Neutrophil (primary cell): ENCODE data around the gene SNUPN.

Source experiments
- H3K27ac ChIP-seq: fragments of 200-600 bp; sonication (generic); 2 replicates; pipeline ENCODE4 v1.5.1; 2016; ENCODE audit warnings: mild to moderate bottlenecking, moderate library complexity
- H3K27me3 ChIP-seq: fragments of 200-600 bp; sonication (generic); 2 replicates; pipeline ENCODE4 v1.6.0; 2016; ENCODE audit warnings: mild to moderate bottlenecking
- H3K36me3 ChIP-seq: fragments of 200-600 bp; sonication (generic); 2 replicates; pipeline ENCODE4 v1.5.1; 2017
- H3K4me1 ChIP-seq, 2 experiments: fragments of 200-600 bp in 1 of 2; sonication (generic) in 1 of 2; 1 replicate in 1 of 2; 2 replicates in 1 of 2; pipeline versions ENCODE4 v1.5.1 to v1.6.1; 2013 to 2016; ENCODE audit warnings: low read depth in 1 of 2, low read length in 1 of 2, mild to moderate bottlenecking in 1 of 2, moderate library complexity in 1 of 2; ENCODE audit not compliant: control insufficient read depth in 1 of 2, insufficient read depth in 1 of 2
- H3K4me3 ChIP-seq, 2 experiments: fragments of 200-600 bp in 1 of 2; sonication (generic) in 1 of 2; 1 replicate in 1 of 2; 2 replicates in 1 of 2; pipeline ENCODE4 v1.5.1; 2013 to 2016; ENCODE audit warnings: low read depth in 1 of 2, low read length in 1 of 2, mild to moderate bottlenecking in 1 of 2, moderate library complexity in 1 of 2
- H3K9me3 ChIP-seq: fragments of 200-600 bp; sonication (generic); 2 replicates; pipeline ENCODE4 v1.5.1; 2016
- TF ChIP-seq, protein P1 (sequence below): fragments of 200-600 bp; sonication (generic); IDR thresholded peaks from 2 replicates; pipeline ENCODE4 v1.5.1; 2016; ENCODE audit warnings: antibody characterized with exemption

Gene SNUPN

DNA sequence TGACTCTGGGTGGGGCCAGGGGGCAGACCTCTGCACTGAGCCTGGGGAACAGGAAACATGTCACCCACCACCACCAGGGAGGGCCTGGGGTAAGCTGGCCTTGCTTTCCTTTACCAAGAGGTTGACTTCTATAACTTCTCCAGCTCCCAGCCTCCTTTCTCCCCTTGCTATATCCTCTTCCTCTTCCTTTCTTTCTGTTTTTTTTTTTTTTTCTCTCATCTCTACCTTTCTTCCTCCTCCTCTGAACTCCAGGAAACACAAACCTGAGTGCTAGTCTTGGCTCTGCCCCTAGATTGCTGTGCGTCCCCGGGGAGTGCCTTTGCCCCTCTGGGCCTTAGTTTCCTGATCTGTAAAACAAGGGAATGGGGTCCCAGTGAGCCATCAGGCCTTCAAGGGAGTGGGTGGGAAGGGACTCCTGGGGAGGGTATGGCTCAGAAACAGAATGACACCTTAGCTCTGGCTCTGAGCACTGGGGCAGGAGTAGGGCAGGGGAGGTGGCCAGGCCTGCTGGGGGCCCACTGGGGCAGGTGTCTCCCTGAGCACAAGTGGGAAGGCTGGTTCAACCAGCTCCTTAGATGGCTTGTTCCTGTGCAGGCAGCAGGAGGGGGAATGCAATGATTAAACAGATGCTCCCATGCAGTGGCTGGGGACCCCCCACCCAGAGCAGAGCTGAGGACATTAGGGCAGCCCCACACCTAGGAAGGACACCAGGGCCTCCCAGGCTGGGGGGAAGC lies 26.5 kb upstream of the SNUPN start:
- H3K4me3 ChIP-seq: no peak overlapping the region
- TF ChIP-seq, protein P1, sequence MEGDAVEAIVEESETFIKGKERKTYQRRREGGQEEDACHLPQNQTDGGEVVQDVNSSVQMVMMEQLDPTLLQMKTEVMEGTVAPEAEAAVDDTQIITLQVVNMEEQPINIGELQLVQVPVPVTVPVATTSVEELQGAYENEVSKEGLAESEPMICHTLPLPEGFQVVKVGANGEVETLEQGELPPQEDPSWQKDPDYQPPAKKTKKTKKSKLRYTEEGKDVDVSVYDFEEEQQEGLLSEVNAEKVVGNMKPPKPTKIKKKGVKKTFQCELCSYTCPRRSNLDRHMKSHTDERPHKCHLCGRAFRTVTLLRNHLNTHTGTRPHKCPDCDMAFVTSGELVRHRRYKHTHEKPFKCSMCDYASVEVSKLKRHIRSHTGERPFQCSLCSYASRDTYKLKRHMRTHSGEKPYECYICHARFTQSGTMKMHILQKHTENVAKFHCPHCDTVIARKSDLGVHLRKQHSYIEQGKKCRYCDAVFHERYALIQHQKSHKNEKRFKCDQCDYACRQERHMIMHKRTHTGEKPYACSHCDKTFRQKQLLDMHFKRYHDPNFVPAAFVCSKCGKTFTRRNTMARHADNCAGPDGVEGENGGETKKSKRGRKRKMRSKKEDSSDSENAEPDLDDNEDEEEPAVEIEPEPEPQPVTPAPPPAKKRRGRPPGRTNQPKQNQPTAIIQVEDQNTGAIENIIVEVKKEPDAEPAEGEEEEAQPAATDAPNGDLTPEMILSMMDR: no peak

DNA sequence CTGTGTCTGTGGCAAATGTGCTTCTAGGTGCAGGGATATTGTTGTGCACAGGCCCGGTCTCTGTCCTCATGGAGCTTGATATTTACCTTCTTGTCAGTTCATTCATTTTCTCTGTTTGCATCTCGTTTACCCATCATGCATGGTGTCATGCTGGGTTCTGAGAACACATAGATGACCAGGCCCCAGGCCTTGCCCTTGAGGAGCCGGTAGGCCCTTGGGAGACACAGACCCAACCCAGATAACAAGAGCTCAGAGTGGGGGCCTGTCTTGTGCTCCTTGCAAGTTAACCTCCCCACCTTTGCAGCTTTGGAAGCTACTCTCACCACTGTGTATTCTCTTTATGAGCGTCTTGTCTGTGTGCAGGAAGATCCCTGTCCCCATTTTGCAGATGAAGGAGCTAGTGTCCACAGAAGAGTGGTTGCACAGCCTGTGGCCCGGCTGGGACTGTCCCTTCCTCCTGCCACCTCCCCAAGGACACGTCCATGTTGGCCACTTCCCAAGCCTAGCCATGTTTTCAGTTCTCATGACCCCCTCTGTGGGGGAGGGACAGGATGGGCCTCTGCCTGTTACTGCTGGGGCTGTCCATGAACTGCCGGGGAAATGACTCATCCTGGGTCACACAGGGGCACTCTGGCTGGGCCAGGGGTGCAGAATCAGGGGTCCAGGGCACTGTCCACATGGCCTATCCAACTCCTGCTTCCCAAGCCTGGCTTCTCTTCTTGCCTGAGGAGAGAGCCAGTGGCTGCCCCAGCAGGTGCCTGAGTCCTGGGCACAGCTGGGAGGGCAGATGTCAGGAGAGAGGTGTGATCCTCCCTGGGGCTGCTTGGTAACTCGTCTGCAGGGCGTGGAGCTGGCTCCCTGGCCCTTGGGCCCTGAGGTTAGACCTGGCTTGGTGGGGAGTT lies 25.6 kb upstream of the SNUPN start:
- Histone ChIP-seq H3K27me3 (peaks cover 40% of the 10 kb centered on the region), H3K4me1 (peaks cover 16 to 17% of the 10 kb centered on the region in 2 experiments), H3K9me3 (no peaks in the 10 kb centered on the region), H3K27ac (no peak overlapping the region), H3K4me3 (no peak overlapping the region), H3K36me3 (no peaks in the 10 kb centered on the region)
- TF ChIP-seq, protein P1: no peak

More for the DNA sequence above, 26.5 kb upstream of the SNUPN start:
- Histone ChIP-seq H3K27ac (no peak overlapping the region), H3K9me3 (no peaks in the 10 kb centered on the region), H3K27me3 (peaks cover 32% of the 10 kb centered on the region), H3K4me1 (peaks cover 11 to 12% of the 10 kb centered on the region in 2 experiments), H3K36me3 (no peaks in the 10 kb centered on the region)

DNA sequence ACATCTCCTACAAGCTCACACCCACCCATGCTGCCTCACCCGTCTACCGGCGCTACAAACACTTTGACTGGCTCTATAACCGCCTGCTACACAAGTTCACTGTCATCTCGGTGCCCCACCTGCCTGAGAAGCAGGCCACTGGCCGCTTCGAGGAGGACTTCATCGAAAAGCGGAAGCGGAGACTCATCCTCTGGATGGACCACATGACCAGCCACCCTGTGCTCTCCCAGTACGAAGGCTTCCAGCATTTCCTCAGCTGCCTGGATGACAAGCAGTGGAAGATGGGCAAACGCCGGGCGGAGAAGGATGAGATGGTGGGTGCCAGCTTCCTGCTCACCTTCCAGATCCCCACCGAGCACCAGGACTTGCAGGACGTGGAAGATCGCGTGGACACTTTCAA lies 24.3 kb upstream of the SNUPN start:
- Histone ChIP-seq H3K36me3 (no peaks in the 10 kb centered on the region), H3K4me1 (peaks cover 16 to 17% of the 10 kb centered on the region in 2 experiments), H3K4me3 (no peak overlapping the region), H3K27me3 (peaks cover 53% of the 10 kb centered on the region), H3K27ac (no peak overlapping the region), H3K9me3 (no peaks in the 10 kb centered on the region)
- TF ChIP-seq, protein P1: no peak

DNA sequence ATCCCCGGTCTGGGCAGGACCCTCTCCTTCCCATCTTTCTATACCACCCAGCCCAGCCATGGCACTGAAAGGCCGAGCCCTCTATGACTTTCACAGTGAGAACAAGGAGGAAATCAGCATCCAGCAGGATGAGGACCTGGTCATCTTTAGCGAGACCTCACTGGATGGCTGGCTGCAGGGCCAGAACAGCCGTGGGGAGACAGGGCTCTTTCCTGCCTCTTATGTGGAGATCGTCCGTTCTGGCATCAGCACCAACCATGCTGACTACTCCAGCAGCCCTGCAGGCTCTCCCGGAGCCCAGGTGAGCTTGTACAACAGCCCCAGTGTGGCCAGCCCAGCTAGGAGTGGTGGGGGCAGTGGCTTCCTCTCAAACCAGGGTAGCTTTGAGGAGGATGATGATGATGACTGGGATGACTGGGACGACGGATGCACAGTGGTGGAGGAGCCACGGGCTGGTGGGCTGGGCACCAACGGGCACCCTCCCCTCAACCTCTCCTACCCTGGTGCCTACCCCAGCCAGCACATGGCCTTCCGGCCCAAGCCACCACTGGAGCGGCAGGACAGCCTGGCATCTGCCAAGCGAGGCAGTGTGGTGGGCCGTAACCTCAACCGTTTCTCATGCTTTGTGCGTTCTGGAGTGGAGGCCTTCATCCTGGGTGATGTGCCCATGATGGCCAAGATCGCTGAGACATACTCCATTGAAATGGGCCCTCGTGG lies 23.7 kb upstream of the SNUPN start:
- no peak overlapping the region for H3K27ac ChIP-seq
- H3K4me3 ChIP-seq: no peak overlapping the region
- TF ChIP-seq, protein P1: no peak
- H3K36me3 ChIP-seq: no peaks in the 10 kb centered on the region
- H3K4me1 ChIP-seq: peaks cover 16 to 17% of the 10 kb centered on the region in 2 experiments
- H3K27me3 ChIP-seq: peaks cover 57% of the 10 kb centered on the region
- H3K9me3 ChIP-seq: no peaks in the 10 kb centered on the region

DNA sequence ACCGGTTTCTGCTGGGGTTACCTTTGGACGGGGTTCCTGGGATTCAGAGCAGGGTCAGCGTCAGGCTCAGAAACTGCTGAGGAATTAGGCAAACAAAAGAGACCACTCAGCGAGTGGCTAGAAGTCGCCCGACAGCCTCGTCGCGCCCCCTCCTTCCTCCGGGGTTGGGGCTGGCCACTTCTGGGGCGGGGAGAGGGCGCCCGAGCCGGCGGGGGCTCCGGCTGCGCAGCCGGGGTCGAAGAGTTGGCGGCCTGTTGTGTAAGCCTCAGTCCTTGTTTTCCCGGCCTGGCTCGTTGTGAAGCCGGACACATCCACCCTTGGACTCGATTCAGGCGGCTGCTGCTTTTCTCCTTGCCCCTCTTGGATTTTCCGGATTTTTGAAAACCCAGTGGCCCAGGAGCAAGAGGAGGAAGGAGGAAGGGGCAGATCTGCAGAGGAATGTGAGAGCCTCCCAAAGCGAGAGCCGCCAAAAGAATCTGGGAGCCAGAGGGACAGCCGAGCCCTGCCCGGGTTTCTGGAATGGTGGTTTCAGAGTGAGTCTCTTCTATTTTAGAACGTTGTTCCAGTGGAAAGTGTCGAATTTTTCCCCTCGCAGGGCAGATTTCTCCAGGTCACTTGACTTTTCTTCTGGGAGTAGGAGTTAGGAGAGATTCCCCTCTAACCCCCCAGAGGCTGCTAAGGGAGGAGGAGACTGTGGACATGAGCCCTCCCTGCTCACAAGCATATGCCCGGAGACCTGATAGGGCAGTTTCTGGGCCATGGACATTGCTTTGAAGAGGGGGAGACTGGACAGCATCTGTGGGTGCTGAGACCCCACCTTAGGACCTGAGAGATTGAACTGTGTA lies 22.9 kb upstream of the SNUPN start:
- Histone ChIP-seq H3K27me3 (peaks cover 57% of the 10 kb centered on the region), H3K9me3 (no peaks in the 10 kb centered on the region), H3K4me3 (peak overlapping the region; percentile 74 to 93), H3K4me1 (peaks cover 16 to 17% of the 10 kb centered on the region in 2 experiments), H3K36me3 (no peaks in the 10 kb centered on the region), H3K27ac (no peak overlapping the region)
- TF ChIP-seq, protein P1: no peak
